Measurements from ENCODE around the gene MELK.

Gene MELK

GRCh38 chr9:36597412-36598178 is 24.9 kb downstream of the MELK start:
- H3K4me3 ChIP-seq (ENCODE audit: low read length) = no peak overlapping the region
- no peak overlapping the region for H2AFZ ChIP-seq (ENCODE audit: low read depth, low read length)
- H3K36me3 ChIP-seq (ENCODE audit: insufficient read depth, low read length) = peaks cover 67% of the 10 kb centered on the region
- H3K9me3 ChIP-seq (ENCODE audit: low read length) = no peaks in the 10 kb centered on the region
- H3K4me1 ChIP-seq (ENCODE audit: insufficient read depth, low read length) = no peaks in the 10 kb centered on the region
- H3K27me3 ChIP-seq (ENCODE audit: insufficient read depth, low read length) = no peaks in the 10 kb centered on the region

- H3K4me3 ChIP-seq (ENCODE audit: low read length) = no peak overlapping the region
- no peaks in the 10 kb centered on the region for H3K9me3 ChIP-seq (ENCODE audit: low read length)
- H3K4me1 ChIP-seq (ENCODE audit: insufficient read depth, low read length) = no peaks in the 10 kb centered on the region
- H2AFZ ChIP-seq (ENCODE audit: low read depth, low read length) = no peak overlapping the region
- peaks cover 66% of the 10 kb centered on the region for H3K36me3 ChIP-seq (ENCODE audit: insufficient read depth, low read length)
- no peaks in the 10 kb centered on the region for H3K27me3 ChIP-seq (ENCODE audit: insufficient read depth, low read length)
Measured at GRCh38 chr9:36598273-36598672, 25.6 kb downstream of the MELK start.

- Histone ChIP-seq H3K27me3 (ENCODE audit: insufficient read depth, low read length) (no peaks in the 10 kb centered on the region), H3K36me3 (ENCODE audit: insufficient read depth, low read length) (peaks cover 54% of the 10 kb centered on the region)
Measured at GRCh38 chr9:36603006-36603405, 30.3 kb downstream of the MELK start.

GRCh38 chr9:36609306-36609705 is 36.6 kb downstream of the MELK start:
- Histone ChIP-seq H3K4me1 (ENCODE audit: insufficient read depth, low read length) (no peaks in the 10 kb centered on the region), H3K9me3 (ENCODE audit: low read length) (no peaks in the 10 kb centered on the region), H3K36me3 (ENCODE audit: insufficient read depth, low read length) (peaks cover 58% of the 10 kb centered on the region), H3K27me3 (ENCODE audit: insufficient read depth, low read length) (no peaks in the 10 kb centered on the region), H3K4me3 (ENCODE audit: low read length) (no peak overlapping the region), H2AFZ (ENCODE audit: low read depth, low read length) (no peak overlapping the region)

More at GRCh38 chr9:36603006-36603405, 30.3 kb downstream of the MELK start:
- no peaks in the 10 kb centered on the region for H3K4me1 ChIP-seq (ENCODE audit: insufficient read depth, low read length)
- H3K9me3 ChIP-seq (ENCODE audit: low read length) = no peaks in the 10 kb centered on the region
- no peak overlapping the region for H3K4me3 ChIP-seq (ENCODE audit: low read length)
- H2AFZ ChIP-seq (ENCODE audit: low read depth, low read length) = no peak overlapping the region

GRCh38 chr9:36622121-36622520 is 49.4 kb downstream of the MELK start:
- no peaks in the 10 kb centered on the region for H3K27me3 ChIP-seq (ENCODE audit: insufficient read depth, low read length)
- no peak overlapping the region for H2AFZ ChIP-seq (ENCODE audit: low read depth, low read length)
- no peak overlapping the region for H3K4me3 ChIP-seq (ENCODE audit: low read length)
- peaks cover 10% of the 10 kb centered on the region for H3K36me3 ChIP-seq (ENCODE audit: insufficient read depth, low read length)
- no peaks in the 10 kb centered on the region for H3K4me1 ChIP-seq (ENCODE audit: insufficient read depth, low read length)
- no peaks in the 10 kb centered on the region for H3K9me3 ChIP-seq (ENCODE audit: low read length)

- H3K4me3 ChIP-seq (ENCODE audit: low read length) = no peak overlapping the region
Measured at GRCh38 chr9:36623280-36623679, 50.6 kb downstream of the MELK start.

GRCh38 chr9:36625006-36625615 is 52.4 kb downstream of the MELK start:
- no peak overlapping the region for H3K4me3 ChIP-seq (ENCODE audit: low read length)
- H2AFZ ChIP-seq (ENCODE audit: low read depth, low read length) = no peak overlapping the region

More at GRCh38 chr9:36623280-36623679, 50.6 kb downstream of the MELK start:
- Histone ChIP-seq H3K36me3 (ENCODE audit: insufficient read depth, low read length) (peaks cover 10% of the 10 kb centered on the region), H2AFZ (ENCODE audit: low read depth, low read length) (no peak overlapping the region), H3K4me1 (ENCODE audit: insufficient read depth, low read length) (no peaks in the 10 kb centered on the region), H3K9me3 (ENCODE audit: low read length) (no peaks in the 10 kb centered on the region), H3K27me3 (ENCODE audit: insufficient read depth, low read length) (no peaks in the 10 kb centered on the region)

GRCh38 chr9:36632892-36633291 is 60.2 kb downstream of the MELK start:
- peaks cover 35% of the 10 kb centered on the region for H3K36me3 ChIP-seq (ENCODE audit: insufficient read depth, low read length)
- H3K4me1 ChIP-seq (ENCODE audit: insufficient read depth, low read length) = no peaks in the 10 kb centered on the region
- H3K9me3 ChIP-seq (ENCODE audit: low read length) = no peaks in the 10 kb centered on the region
- no peak overlapping the region for H3K4me3 ChIP-seq (ENCODE audit: low read length)
- H2AFZ ChIP-seq (ENCODE audit: low read depth, low read length) = no peak overlapping the region
- no peaks in the 10 kb centered on the region for H3K27me3 ChIP-seq (ENCODE audit: insufficient read depth, low read length)

More at GRCh38 chr9:36625006-36625615, 52.4 kb downstream of the MELK start:
- Histone ChIP-seq H3K36me3 (ENCODE audit: insufficient read depth, low read length) (peaks cover 12% of the 10 kb centered on the region), H3K27me3 (ENCODE audit: insufficient read depth, low read length) (no peaks in the 10 kb centered on the region), H3K9me3 (ENCODE audit: low read length) (no peaks in the 10 kb centered on the region), H3K4me1 (ENCODE audit: insufficient read depth, low read length) (no peaks in the 10 kb centered on the region)

GRCh38 chr9:36637491-36638270 is 65.0 kb downstream of the MELK start:
- Histone ChIP-seq H3K36me3 (ENCODE audit: insufficient read depth, low read length) (peaks cover 46% of the 10 kb centered on the region), H2AFZ (ENCODE audit: low read depth, low read length) (no peak overlapping the region), H3K4me1 (ENCODE audit: insufficient read depth, low read length) (no peaks in the 10 kb centered on the region), H3K27me3 (ENCODE audit: insufficient read depth, low read length) (no peaks in the 10 kb centered on the region), H3K9me3 (ENCODE audit: low read length) (no peaks in the 10 kb centered on the region), H3K4me3 (ENCODE audit: low read length) (no peak overlapping the region)

GRCh38 chr9:36640771-36641381 is 68.2 kb downstream of the MELK start:
- no peak overlapping the region for H3K4me3 ChIP-seq (ENCODE audit: low read length)
- H3K36me3 ChIP-seq (ENCODE audit: insufficient read depth, low read length) = peaks cover 43% of the 10 kb centered on the region

GRCh38 chr9:36642817-36643216 is 70.1 kb downstream of the MELK start:
- H3K36me3 ChIP-seq (ENCODE audit: insufficient read depth, low read length) = peaks cover 44% of the 10 kb centered on the region

More at GRCh38 chr9:36640771-36641381, 68.2 kb downstream of the MELK start:
- no peaks in the 10 kb centered on the region for H3K4me1 ChIP-seq (ENCODE audit: insufficient read depth, low read length)
- H3K9me3 ChIP-seq (ENCODE audit: low read length) = no peaks in the 10 kb centered on the region
- no peaks in the 10 kb centered on the region for H3K27me3 ChIP-seq (ENCODE audit: insufficient read depth, low read length)
- H2AFZ ChIP-seq (ENCODE audit: low read depth, low read length) = no peak overlapping the region

GRCh38 chr9:36656842-36657241 is 84.1 kb downstream of the MELK start:
- H3K4me1 ChIP-seq (ENCODE audit: insufficient read depth, low read length) = no peaks in the 10 kb centered on the region
- H2AFZ ChIP-seq (ENCODE audit: low read depth, low read length) = no peak overlapping the region
- H3K9me3 ChIP-seq (ENCODE audit: low read length) = no peaks in the 10 kb centered on the region
- H3K4me3 ChIP-seq (ENCODE audit: low read length) = no peak overlapping the region
- H3K27me3 ChIP-seq (ENCODE audit: insufficient read depth, low read length) = no peaks in the 10 kb centered on the region
- peaks cover 48% of the 10 kb centered on the region for H3K36me3 ChIP-seq (ENCODE audit: insufficient read depth, low read length)

More at GRCh38 chr9:36642817-36643216, 70.1 kb downstream of the MELK start:
- H3K4me3 ChIP-seq (ENCODE audit: low read length) = no peak overlapping the region
- H3K9me3 ChIP-seq (ENCODE audit: low read length) = no peaks in the 10 kb centered on the region
- H2AFZ ChIP-seq (ENCODE audit: low read depth, low read length) = no peak overlapping the region
- H3K4me1 ChIP-seq (ENCODE audit: insufficient read depth, low read length) = no peaks in the 10 kb centered on the region
- no peaks in the 10 kb centered on the region for H3K27me3 ChIP-seq (ENCODE audit: insufficient read depth, low read length)

- no peaks in the 10 kb centered on the region for H3K4me1 ChIP-seq (ENCODE audit: insufficient read depth, low read length)
Measured at GRCh38 chr9:36659500-36659899, 86.8 kb downstream of the MELK start.

More at GRCh38 chr9:36659500-36659899, 86.8 kb downstream of the MELK start:
- H3K36me3 ChIP-seq (ENCODE audit: insufficient read depth, low read length) = peaks cover 43% of the 10 kb centered on the region
- H3K4me3 ChIP-seq (ENCODE audit: low read length) = no peak overlapping the region
- no peaks in the 10 kb centered on the region for H3K27me3 ChIP-seq (ENCODE audit: insufficient read depth, low read length)
- H2AFZ ChIP-seq (ENCODE audit: low read depth, low read length) = no peak overlapping the region
- H3K9me3 ChIP-seq (ENCODE audit: low read length) = no peaks in the 10 kb centered on the region
